GM10266 (cell line): ENCODE results near the gene PNMA1.

ENCODE experiments used
- DNase-seq: peaks from one replicate; pipeline ENCODE4 v3.0.0; 2012; ENCODE audit errors: extremely low spot score
- CTCF ChIP-seq: IDR thresholded peaks from 2 replicates; pipeline ENCODE4 v1.5.1; 2012; ENCODE audit warnings: mild to moderate bottlenecking, low read depth; ENCODE audit not compliant: control insufficient read depth, insufficient read depth; ENCODE audit errors: missing control alignments

The PNMA1 gene

GRCh38 chr14:73661872-73662271 lies 52.3 kb downstream of the PNMA1 start:
- no peak for DNase-seq
- TF ChIP-seq CTCF, result no peak
